ENCODE data around the gene RYR1.
"Not testable (repeated sequence)": the region's sequence is repeated elsewhere in the genome, so short reads cannot be mapped to it uniquely, and the experiment has no call there.

RYR1 gene

GRCh38 chr19:38561658-38562057 lies 128.2 kb downstream of the RYR1 start:
- no peak for DNase-seq (ENCODE audit: low read depth)

GRCh38 chr19:38562096-38562495 lies 128.6 kb downstream of the RYR1 start:
- no peak for DNase-seq (ENCODE audit: low read depth)

GRCh38 chr19:38563475-38563874 lies 130.0 kb downstream of the RYR1 start:
- DNase-seq (ENCODE audit: low read depth), result no peak

- DNase-seq (ENCODE audit: low read depth), result no peak
Observed at GRCh38 chr19:38564981-38565690, 131.6 kb downstream of the RYR1 start.

- DNase-seq (ENCODE audit: low read depth), result peak; percentile 52
Observed at GRCh38 chr19:38565691-38566105, 132.2 kb downstream of the RYR1 start.

- no peak for DNase-seq (ENCODE audit: low read depth)
Observed at GRCh38 chr19:38569368-38569983, 136.0 kb downstream of the RYR1 start.

- DNase-seq (ENCODE audit: low read depth), result no peak
Observed at GRCh38 chr19:38571682-38572081, 138.2 kb downstream of the RYR1 start.

GRCh38 chr19:38577826-38578225 lies 144.3 kb downstream of the RYR1 start:
- no peak for DNase-seq (ENCODE audit: low read depth)

GRCh38 chr19:38579304-38579703 lies 145.8 kb downstream of the RYR1 start:
- not testable (repeated sequence) for DNase-seq (ENCODE audit: low read depth)

- DNase-seq (ENCODE audit: low read depth), result no peak
Observed at GRCh38 chr19:38580080-38580479, 146.6 kb downstream of the RYR1 start.

- DNase-seq (ENCODE audit: low read depth), result no peak
Observed at GRCh38 chr19:38583219-38583984, 149.9 kb downstream of the RYR1 start.

GRCh38 chr19:38583985-38584305 lies 150.5 kb downstream of the RYR1 start:
- DNase-seq (ENCODE audit: low read depth), result no peak

- DNase-seq (ENCODE audit: low read depth), result no peak
Observed at GRCh38 chr19:38587562-38587961, 154.1 kb downstream of the RYR1 start.

- DNase-seq (ENCODE audit: low read depth), result no peak
Observed at GRCh38 chr19:38588041-38588440, 154.6 kb downstream of the RYR1 start.

GRCh38 chr19:38592940-38593339 lies 159.4 kb downstream of the RYR1 start:
- DNase-seq (ENCODE audit: low read depth), result no peak

GRCh38 chr19:38596057-38596981 lies 162.8 kb downstream of the RYR1 start:
- DNase-seq (ENCODE audit: low read depth), result no peak

GRCh38 chr19:38597075-38597474 lies 163.6 kb downstream of the RYR1 start:
- no peak for DNase-seq (ENCODE audit: low read depth)

GRCh38 chr19:38599722-38600121 lies 166.2 kb downstream of the RYR1 start:
- DNase-seq (ENCODE audit: low read depth), result no peak

GRCh38 chr19:38602856-38603255 lies 169.4 kb downstream of the RYR1 start:
- not testable (repeated sequence) for DNase-seq (ENCODE audit: low read depth)

- no peak for DNase-seq (ENCODE audit: low read depth)
Observed at GRCh38 chr19:38606131-38606530, 172.6 kb downstream of the RYR1 start.

- no peak for DNase-seq (ENCODE audit: low read depth)
Observed at GRCh38 chr19:38614289-38614688, 180.8 kb downstream of the RYR1 start.

GRCh38 chr19:38615007-38615581 lies 181.6 kb downstream of the RYR1 start:
- no peak for DNase-seq (ENCODE audit: low read depth)

Data from CMK (cell line).